Peyer's patch (tissue), 4 donors: ENCODE measurements around the gene GPC3. TPM values are rescaled to one million over a fixed set of nuclear protein-coding genes. Genes with fewer than 3 reads are reported as not detected.

Experiments used
- DNase-seq, 3 donors: peaks; one replicate each; pipeline ENCODE4 v3.0.0-alpha.2; 2017 to 2019
- H3K27ac ChIP-seq, 4 donors: fragments of 200-600 bp; sonication (generic); one replicate each; pipeline ENCODE4 v1.5.1; 2016 to 2019
- H3K27me3 ChIP-seq, 2 donors: fragments of 200-600 bp; sonication (generic); one replicate each; pipeline ENCODE4 v1.5.1; 2019
- H3K36me3 ChIP-seq, 3 donors: fragments of 200-600 bp; sonication (generic); one replicate each; pipeline ENCODE4 v1.5.1; 2016 to 2019
- H3K4me1 ChIP-seq, 4 donors: fragments of 200-600 bp; sonication (generic); one replicate each; pipeline ENCODE4 v1.5.1; 2016 to 2019
- H3K4me3 ChIP-seq, 4 donors: fragments of 200-600 bp; sonication (generic); 1 replicate in 3 of 4; 2 replicates in 1 of 4; pipeline ENCODE4 v1.5.1; 2016 to 2019; ENCODE audit warnings: mild to moderate bottlenecking in 1 of 4
- H3K9me3 ChIP-seq, 4 donors: fragments of 200-600 bp; sonication (generic); one replicate each; pipeline ENCODE4 v1.5.1; 2016 to 2019; ENCODE audit warnings: mild to moderate bottlenecking in 1 of 4
- POLR2A ChIP-seq, 2 donors: fragments of 450-650 bp; IDR thresholded peaks; one replicate each; pipeline ENCODE4 v1.5.1; 2017; ENCODE audit warnings: antibody characterized with exemption in 2 of 2, mild to moderate bottlenecking in 2 of 2, moderate library complexity in 2 of 2
- total RNA-seq, 4 donors: library from RNA; depleted of rRNA; stranded (reverse); fragments of >200 nt; gene quantifications; one replicate each; pipeline ENCODE4 v1.1.0, GENCODE V29; 2016
- TF ChIP-seq, protein P1 (sequence below), 6 experiments: fragments of 450-650 bp in 4 of 6; fragments of 200-600 bp in 2 of 6; sonication (generic) in 1 of 6; IDR thresholded peaks; one replicate each; pipeline ENCODE4 v1.5.1; 2017 to 2019; ENCODE audit warnings: antibody characterized with exemption in 6 of 6, mild to moderate bottlenecking in 3 of 6, moderate library complexity in 1 of 6

The GPC3 gene
- total RNA-seq, 4 donors from 2014 or later: 1.1 to 7.2 (median 5.8) TPM

DNA sequence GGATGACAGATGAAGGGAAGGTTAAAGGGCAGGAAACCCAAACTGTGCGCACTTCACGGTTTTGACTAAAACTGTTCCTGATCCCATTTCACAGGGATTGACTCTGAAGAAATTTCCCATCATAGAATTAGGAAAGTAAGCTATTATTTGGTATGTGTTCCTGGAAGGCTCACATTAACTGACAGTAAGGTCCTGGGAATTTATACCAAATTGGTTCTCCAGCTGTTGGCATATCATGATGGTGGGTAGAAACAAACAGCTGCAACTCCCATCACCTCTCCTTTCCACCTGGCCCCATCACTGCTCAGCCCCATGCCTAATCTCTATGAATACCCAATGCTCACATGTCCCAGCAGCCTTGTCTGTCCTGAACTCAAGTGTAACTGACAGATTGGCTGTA is 121.2 kb downstream of the GPC3 start:
- no peaks in the 10 kb centered on the region for H3K4me1 ChIP-seq
- no peaks in the 10 kb centered on the region for H3K36me3 ChIP-seq
- DNase-seq: no peak
- TF ChIP-seq, protein P1, sequence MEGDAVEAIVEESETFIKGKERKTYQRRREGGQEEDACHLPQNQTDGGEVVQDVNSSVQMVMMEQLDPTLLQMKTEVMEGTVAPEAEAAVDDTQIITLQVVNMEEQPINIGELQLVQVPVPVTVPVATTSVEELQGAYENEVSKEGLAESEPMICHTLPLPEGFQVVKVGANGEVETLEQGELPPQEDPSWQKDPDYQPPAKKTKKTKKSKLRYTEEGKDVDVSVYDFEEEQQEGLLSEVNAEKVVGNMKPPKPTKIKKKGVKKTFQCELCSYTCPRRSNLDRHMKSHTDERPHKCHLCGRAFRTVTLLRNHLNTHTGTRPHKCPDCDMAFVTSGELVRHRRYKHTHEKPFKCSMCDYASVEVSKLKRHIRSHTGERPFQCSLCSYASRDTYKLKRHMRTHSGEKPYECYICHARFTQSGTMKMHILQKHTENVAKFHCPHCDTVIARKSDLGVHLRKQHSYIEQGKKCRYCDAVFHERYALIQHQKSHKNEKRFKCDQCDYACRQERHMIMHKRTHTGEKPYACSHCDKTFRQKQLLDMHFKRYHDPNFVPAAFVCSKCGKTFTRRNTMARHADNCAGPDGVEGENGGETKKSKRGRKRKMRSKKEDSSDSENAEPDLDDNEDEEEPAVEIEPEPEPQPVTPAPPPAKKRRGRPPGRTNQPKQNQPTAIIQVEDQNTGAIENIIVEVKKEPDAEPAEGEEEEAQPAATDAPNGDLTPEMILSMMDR (IDR thresholded peaks at IDR 0.05): no peak
- no peak for TF ChIP-seq POLR2A (IDR thresholded peaks at IDR 0.05)
- H3K27me3 ChIP-seq: no peaks in the 10 kb centered on the region
- H3K9me3 ChIP-seq: no peaks in the 10 kb centered on the region
- H3K27ac ChIP-seq: no peak overlapping the region
- H3K4me3 ChIP-seq: no peak overlapping the region

DNA sequence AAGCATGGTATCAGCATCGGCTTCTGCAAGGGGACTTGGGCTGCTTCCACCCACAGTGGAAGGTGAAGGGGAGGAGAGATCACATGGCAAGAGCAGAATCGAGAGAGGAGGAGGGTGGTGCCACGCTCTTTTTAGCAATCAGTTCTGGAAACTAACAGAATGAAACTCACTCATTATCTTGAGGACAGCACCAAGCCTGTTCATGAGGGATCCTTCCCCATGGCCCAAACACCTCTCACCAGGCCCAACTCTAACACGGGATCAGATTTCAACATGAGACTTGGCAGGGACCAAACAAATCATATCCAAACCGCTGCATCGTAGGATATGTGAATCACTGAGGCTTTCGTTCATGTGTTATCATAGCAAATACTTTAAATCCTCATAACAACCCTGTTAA is 125.5 kb downstream of the GPC3 start:
- Histone ChIP-seq H3K27ac (no peak overlapping the region), H3K36me3 (no peaks in the 10 kb centered on the region), H3K4me1 (no peaks in the 10 kb centered on the region), H3K27me3 (no peaks in the 10 kb centered on the region), H3K4me3 (no peak overlapping the region), H3K9me3 (no peaks in the 10 kb centered on the region)
- no peak for TF ChIP-seq POLR2A (IDR thresholded peaks at IDR 0.05)
- TF ChIP-seq, protein P1 (IDR thresholded peaks at IDR 0.05): no peak
- no peak for DNase-seq

DNA sequence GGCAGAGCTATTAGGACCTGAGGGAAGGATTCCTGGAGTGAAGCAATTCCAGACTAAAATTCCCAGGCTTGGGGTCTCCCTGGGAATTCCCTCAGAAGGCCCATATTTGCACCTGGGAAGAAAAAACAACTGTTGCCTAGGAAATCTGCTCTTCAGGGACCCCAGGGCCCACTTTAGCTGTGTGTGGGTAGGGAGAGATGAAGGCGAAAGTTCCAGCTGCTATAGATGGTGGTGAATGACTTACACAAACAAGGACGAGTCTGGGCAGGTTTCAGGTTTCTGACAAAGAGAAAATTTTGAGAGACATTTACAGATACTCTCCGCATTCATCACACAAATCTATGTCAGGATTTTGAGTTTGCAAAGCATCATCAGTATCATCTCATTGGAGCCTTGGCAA is 126.1 kb downstream of the GPC3 start:
- Histone ChIP-seq H3K36me3 (no peaks in the 10 kb centered on the region), H3K4me1 (no peaks in the 10 kb centered on the region), H3K27ac (no peak overlapping the region), H3K9me3 (no peaks in the 10 kb centered on the region), H3K4me3 (no peak overlapping the region), H3K27me3 (no peaks in the 10 kb centered on the region)
- no peak for TF ChIP-seq POLR2A (IDR thresholded peaks at IDR 0.05)
- TF ChIP-seq, protein P1 (IDR thresholded peaks at IDR 0.05): no peak
- no peak for DNase-seq

DNA sequence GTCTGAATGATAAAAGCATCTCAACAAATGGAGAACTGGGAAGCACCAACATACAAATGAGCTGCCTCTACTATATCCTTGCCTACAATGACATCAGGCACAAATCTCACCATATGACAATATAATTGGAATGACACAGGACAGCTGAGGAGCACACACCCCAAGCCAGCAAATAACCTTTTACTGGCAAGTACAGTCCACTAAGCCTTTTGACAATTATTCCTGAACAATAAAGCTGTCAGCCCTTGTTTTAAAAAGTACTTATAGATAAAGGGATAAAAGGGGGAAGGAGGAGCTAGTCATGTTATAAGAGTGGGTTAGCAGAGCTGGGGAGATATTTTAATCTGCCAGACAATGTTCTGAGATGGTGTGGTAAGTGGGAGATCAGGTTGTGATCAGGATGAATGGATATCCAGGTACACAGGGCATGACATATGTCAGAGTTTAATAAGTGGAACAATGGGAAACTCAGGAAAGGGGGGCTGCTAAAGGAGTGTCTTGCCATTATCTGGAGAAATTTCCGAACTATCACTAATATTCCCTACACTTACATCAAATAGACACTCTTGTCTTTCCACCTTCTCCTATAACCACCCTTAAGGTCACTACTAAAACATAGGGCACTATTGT is 127.6 kb downstream of the GPC3 start:
- DNase-seq: no peak
- Histone ChIP-seq H3K9me3 (no peaks in the 10 kb centered on the region), H3K36me3 (no peaks in the 10 kb centered on the region), H3K27ac (no peak overlapping the region), H3K27me3 (no peaks in the 10 kb centered on the region), H3K4me3 (no peak overlapping the region), H3K4me1 (no peaks in the 10 kb centered on the region)
- TF ChIP-seq POLR2A (IDR thresholded peaks at IDR 0.05): no peak
- TF ChIP-seq, protein P1 (IDR thresholded peaks at IDR 0.05): no peak

DNA sequence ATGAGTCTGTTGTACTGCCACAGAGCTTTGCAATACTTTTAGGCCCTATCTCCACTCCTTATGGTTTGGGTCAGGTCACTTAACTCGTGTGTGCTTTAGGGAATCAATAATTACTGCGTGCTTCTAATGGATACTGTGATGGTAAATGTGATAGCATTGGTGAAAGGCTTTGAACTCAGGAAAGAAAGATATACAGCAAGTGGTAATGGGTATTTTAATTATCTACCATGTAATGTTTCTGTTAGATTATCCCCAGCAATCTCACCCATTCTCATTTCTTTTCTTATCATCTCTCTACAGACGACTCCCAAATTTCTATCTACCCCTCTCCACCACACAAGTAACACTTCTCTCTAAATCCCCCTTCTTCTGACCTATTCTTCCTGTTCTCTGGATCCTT is 128.6 kb downstream of the GPC3 start:
- no peaks in the 10 kb centered on the region for H3K4me1 ChIP-seq
- DNase-seq: no peak
- no peaks in the 10 kb centered on the region for H3K9me3 ChIP-seq
- no peaks in the 10 kb centered on the region for H3K27me3 ChIP-seq
- no peak overlapping the region for H3K27ac ChIP-seq
- TF ChIP-seq, protein P1 (IDR thresholded peaks at IDR 0.05): no peak
- TF ChIP-seq POLR2A (IDR thresholded peaks at IDR 0.05): no peak
- no peaks in the 10 kb centered on the region for H3K36me3 ChIP-seq
- no peak overlapping the region for H3K4me3 ChIP-seq

DNA sequence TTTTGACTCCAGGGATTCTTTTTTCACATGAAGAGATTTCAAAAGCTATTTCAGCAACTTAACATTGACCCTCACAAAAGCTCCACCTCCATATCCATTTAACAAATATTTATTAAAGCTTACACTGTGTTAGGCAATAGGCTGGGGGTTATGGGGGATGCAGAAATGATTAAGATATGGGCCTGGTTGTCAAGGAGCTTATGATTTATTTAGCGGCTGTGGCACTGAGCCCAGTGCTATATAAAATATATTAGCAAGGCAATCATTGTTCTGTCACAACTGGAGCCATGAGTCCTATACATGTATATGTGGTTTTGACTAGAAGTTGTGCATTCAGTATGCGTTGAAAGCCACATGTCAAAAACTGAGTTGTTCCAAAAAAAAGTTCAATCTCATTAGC is 131.1 kb downstream of the GPC3 start:
- no peak for DNase-seq
- no peak for TF ChIP-seq POLR2A (IDR thresholded peaks at IDR 0.05)
- TF ChIP-seq, protein P1 (IDR thresholded peaks at IDR 0.05): no peak
- Histone ChIP-seq H3K9me3 (no peaks in the 10 kb centered on the region), H3K27me3 (no peaks in the 10 kb centered on the region), H3K4me3 (no peak overlapping the region), H3K4me1 (no peaks in the 10 kb centered on the region), H3K27ac (no peak overlapping the region), H3K36me3 (no peaks in the 10 kb centered on the region)
